Measurements from ENCODE around the gene LDLRAD3.
"Not testable (repeated sequence)": the region's sequence is repeated elsewhere in the genome, so short reads cannot be mapped to it uniquely, and the experiment has no call there.

The LDLRAD3 gene

DNA sequence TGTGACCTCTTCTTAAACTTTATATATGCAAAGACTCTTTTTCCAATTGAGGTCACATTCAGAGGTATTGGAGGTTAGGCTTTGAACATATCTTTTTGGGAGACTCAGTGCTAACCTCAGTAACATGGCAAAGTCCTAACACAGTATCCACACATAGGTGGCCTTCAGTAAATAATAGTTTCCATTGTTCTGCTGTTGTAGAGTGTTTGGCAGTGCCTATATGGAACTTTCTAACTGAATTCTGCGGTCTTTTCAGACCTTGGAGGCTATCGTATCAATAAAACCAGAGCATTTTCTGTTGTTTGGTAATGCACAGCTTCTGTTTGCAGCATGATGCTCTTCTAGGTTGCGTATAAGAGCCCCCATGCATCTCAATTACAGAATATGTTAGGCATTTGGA lies 47.0 kb downstream of the LDLRAD3 start:
- in situ Hi-C loops (cut with MboI; ENCODE audit: low sequenced_read_pairs): no loop called here

DNA sequence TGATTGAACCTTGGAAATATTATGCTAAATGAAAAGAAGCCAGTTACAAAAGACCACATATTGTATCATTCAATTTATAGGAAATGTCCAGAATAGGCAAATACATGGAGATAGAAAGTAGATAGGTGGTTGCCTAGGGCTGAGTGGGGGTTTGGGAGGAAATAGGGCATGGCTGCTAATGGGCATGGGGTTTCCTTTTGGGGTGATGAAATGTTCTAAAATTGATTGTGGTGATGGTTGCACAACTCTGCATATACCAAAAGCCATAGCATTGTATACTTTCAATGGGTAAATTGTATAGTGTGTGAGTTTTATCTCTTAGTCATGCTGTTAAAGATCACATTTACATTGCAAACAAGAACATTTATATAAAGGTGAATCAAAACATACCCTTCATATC lies 48.7 kb downstream of the LDLRAD3 start:
- in situ Hi-C loops (cut with MboI; ENCODE audit: low sequenced_read_pairs): no loop called here

DNA sequence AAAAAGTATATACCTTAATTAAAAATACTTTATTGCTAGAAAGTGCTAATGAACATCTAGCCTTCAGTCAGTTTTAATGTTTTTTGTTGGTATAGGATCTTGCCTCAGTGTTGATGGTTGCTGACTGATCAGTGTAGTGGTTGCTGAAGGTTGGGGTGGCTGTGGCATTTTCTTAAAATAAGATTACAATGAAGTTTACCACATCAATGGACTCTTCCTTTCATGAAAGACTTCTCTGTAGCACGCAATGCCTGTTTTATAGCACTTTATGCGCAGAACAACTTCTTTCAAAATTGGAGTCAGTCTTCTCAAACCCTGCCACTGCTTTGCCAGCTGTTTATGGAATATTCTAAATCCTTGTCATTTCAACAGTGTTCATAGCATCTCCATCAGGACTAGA lies 50.6 kb downstream of the LDLRAD3 start:
- in situ Hi-C loops (cut with MboI; ENCODE audit: low sequenced_read_pairs): no loop called here

DNA sequence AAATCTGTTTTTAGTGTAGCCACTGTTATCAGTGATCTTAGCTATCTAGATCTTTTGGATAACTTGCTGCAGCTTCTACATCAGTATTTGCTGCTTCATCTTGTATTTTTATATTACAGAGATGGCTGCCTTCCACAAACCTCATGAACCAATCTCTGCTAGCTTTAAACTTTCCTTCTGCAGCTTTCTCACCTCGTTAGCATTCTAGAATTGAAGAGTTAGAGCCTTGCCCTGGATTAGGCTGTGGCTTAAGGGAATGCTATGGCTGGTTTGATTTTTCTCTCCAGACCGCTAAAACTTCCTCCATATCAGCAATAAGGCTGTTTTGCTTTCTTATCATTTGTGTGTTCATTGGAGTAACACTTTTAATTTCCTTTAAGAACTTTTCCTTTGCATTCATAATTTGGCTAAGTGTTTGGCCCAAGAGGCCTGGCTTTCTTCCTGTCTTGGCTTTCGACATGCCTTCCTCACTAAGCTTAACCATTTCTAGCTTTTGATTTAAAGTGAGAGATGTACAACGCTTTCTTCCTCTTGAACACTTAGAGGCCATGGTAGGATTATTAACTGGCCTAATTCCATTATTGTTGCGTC lies 51.9 kb downstream of the LDLRAD3 start:
- in situ Hi-C loops (cut with MboI; ENCODE audit: low sequenced_read_pairs): no loop called here

DNA sequence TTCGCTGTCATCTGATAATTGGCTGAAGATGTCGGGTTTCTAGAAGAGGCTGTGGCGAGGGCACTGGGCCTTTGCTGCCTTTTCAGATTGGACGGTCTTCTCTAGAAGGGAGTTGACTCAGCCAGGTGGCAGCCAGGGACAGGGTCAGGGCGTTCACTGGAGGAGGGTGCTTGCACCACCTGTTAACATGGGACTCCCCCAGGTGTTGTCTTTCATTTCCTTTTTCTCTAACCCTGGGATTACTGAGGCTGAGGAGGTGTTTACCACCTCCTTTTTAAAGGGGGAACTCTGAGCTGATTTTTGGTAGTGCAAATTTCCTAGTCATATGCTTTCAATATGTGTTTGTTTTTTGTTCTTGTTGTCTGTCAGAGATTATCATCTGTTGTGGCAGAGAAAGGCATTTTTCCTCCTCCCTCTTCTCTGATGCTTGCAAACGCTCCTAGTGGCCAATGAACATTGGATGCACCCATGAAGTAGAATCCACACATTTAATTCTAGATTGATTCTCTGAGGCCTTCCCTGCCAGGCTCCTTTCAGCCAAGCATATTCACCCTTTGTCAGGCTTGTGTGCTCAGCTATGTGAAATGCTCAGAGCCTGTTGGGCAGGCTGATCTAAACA lies 54.1 kb downstream of the LDLRAD3 start:
- in situ Hi-C loops (cut with MboI; ENCODE audit: low sequenced_read_pairs): no loop called here

DNA sequence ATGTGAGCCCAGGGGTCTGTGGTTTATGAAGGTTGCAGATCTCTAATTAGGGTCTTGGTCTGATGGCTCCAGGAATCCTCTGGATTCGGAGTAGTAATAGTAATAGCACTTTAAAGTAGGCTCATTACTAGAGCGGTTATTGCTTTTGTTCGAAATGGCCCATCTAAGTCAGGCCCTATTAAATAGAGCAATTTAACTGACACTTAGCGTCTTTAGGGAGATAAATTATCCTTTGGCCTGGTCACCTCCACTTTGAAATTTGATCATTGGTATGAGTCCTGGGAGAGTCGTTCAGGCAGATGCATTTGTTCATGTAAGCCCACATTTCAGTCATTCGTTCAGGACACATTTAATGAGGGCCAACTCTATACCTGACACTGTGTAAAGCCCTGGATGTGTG lies 54.8 kb downstream of the LDLRAD3 start:
- in situ Hi-C loops (cut with MboI; ENCODE audit: low sequenced_read_pairs): no loop called here

DNA sequence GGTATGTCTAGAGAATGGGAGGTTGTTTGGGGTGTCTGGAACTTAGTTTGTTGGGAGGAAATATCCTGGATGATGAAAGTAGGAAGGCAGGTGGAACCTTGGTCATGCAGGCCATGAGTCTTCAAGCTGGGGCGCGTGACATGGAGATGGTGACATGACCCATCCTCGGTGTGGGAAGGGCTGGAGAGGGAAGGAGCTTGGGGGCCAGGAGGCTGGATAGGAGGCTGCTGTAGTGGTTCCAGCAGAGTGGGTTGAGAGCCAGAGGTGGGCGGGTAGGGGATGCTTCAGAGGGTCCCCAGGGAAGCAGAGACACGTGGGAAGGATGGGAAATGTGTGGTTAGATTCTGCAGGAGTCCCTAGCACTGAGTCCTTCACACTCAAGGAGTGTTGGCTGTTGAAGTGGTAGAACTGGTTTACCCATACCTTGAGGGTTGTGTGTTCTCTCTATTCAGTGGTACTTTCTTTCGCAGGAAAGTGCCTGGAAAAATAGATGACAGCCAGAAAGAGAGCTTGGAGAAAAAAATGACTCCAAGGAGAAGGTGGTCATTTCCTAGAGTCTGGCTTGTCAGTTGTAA lies 56.8 kb downstream of the LDLRAD3 start:
- in situ Hi-C loops (cut with MboI; ENCODE audit: low sequenced_read_pairs): no loop called here

DNA sequence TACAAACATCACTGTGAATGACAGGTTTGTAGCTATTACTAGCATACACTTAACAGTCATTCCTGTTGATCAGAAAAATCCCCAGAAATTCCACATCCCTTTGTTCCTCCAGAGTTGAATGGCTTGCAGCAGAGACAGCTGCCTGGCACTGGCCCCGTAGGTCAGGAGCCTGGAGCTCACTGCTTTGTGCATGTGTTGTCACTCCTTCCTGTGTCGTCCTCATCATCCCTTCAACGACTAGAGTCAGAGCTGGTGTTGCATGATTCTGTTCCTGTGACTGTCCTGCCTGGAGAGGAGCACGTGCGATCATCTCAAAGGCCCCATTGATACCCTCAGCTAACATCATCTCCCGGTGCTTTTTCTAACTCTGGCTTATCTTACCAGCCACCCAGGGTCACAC lies 58.3 kb downstream of the LDLRAD3 start:
- in situ Hi-C loops (cut with MboI; ENCODE audit: low sequenced_read_pairs): no loop called here

DNA sequence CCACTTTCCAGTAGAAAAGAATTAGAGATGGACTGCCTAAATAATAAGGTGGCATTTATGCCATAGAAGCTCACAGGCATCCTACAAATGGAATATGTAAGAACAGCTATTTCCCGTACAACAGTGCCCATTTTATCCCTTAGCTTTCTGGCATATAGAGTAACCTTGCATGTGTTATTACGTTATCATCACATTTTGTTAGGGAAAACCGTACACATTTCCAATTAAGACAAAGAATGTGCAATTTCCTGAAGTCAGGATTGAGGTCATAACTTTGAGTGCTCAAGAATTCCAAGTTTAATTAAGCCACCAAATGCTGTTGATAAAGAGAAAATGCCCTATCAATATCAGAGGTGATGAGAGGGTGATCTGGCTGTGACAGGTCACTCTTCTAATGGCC lies 58.9 kb downstream of the LDLRAD3 start:
- in situ Hi-C loops (cut with MboI; ENCODE audit: low sequenced_read_pairs): no loop called here

DNA sequence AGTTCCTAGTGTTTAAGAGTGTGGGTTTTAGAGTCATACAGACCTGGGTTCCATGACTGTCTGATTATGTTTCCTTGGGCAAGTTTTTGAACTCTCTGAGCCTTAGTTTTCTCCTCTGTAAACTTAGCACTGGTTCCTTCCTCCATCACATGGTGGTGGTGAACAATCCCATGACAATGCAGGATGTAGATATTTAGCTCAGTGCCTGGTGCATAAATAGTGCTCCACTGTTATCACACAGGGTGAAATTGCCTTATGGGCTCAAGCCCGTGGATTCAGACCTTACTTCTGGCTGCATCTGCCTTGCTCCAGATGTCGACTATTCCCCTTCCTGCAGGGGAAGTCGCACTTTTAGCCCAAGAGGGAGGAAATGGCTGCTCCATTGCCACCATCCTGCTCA lies 62.7 kb downstream of the LDLRAD3 start:
- in situ Hi-C loops (cut with MboI; ENCODE audit: low sequenced_read_pairs): no loop called here

DNA sequence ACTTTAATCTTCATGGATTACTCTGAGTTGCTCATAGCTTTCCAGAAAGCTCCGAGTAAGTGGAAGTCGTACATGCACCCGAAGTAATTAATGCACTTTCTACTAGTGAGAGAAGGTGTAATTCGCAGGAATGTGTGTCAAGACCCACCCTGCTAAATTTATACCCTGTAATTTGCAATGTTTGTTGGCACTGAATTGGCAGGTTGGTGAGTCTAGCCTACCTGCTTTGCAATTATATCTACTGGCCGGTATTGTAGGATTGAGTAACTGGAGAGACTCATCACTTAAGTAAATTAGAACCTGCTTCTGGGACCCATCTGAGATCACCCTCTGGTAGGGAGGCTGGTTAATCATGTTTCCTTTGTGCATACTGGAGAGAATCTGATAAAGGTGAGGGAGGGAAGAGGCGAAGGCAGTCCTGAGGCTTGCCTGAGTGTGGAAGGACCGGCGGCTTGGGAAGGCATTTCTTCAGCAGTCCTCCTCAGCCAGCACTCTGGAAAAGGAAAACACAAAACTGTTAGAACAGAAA lies 63.3 kb downstream of the LDLRAD3 start:
- in situ Hi-C loops (cut with MboI; ENCODE audit: low sequenced_read_pairs): no loop called here

DNA sequence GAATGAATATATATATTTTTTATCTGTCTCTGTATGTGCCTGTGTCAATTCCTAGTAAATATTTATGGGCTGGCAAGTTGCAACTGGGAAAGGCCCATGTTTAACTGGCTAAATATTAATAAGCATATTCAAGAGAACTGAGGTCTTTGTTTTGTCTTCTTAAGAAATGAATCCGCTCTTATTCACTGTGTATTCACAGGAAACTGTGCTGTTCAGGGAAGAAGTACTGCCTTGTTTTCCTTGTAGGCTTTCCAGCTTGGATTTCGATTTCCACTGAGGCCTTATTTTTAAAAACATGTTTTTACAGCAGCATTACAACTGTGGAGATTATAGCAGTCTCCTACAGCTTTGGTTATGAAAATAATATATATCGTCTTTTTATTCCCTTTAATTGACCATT lies 64.7 kb downstream of the LDLRAD3 start:
- in situ Hi-C loops (cut with MboI; ENCODE audit: low sequenced_read_pairs): no loop called here

DNA sequence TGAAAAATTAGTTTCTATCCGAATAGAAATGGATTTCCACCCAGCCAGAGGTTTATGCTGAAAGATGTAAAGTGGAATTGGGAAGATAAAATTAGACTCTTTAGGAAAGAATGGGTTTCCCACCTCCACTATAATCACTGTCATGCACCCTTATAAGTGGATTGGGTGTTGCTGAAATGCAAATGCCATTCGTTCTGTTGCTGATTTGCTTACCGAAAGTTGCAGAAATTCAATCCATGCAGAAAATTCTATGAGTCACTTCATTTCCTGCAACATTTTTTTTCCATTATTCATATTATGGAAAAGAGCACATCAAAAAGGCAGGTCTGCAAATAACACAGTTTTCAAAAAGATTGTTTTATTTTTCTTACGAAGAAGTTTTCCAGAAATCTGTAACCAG lies 65.6 kb downstream of the LDLRAD3 start:
- in situ Hi-C loops (cut with MboI; ENCODE audit: low sequenced_read_pairs): no loop called here

DNA sequence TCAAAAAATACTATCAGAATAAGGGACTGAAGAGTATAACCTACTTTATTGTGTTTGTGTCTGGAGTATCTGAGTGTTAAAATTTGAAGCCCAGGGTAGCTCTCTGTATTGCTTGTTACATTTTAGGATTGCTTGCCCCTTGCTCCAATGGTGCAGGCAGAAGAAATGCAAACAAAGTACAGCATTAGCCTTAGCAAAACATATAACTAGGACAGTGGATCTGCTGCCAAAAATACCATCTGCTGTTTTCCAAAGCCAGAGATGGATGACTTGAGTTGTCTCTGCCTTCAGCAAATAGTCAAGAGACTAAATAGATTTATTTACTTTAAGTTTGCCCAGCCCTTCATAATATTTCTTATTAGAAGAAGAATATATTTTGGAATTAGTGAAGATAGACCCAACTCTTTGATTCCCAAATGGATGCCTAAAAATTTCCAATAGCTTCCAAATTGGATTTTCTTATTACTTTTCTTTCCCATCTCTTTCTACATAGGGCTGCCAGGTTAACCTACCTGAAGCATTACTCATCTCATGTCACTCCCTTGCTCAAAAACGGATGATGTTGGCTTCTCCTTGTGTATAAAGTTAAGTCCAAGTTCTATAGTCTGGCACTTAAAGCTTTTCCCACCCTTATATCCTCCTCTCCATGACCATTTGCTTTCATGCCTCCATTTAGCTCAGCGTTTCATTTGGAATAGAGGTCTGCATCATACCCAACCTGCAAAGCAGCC lies 66.3 kb downstream of the LDLRAD3 start:
- in situ Hi-C loops (cut with MboI; ENCODE audit: low sequenced_read_pairs): no loop called here

DNA sequence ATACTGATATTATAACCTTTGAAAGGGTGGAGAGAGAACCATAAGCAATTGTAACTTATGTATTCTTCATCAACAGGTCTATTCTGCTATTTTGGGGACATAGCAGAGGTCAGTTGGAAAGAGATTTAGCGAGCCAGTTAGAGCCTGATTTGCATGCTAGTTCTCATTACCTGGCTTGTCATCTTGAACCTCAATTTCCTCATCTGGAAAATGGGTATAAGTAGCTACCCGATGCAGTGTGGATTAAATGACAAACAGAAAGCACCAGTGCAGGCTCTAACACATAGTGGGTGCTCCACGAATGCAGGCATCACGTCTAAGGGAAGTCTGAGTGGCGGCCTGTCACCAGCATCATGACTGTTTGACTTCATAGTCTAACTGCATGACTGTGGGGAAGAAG lies 67.7 kb downstream of the LDLRAD3 start:
- in situ Hi-C loops (cut with MboI; ENCODE audit: low sequenced_read_pairs): no loop called here

DNA sequence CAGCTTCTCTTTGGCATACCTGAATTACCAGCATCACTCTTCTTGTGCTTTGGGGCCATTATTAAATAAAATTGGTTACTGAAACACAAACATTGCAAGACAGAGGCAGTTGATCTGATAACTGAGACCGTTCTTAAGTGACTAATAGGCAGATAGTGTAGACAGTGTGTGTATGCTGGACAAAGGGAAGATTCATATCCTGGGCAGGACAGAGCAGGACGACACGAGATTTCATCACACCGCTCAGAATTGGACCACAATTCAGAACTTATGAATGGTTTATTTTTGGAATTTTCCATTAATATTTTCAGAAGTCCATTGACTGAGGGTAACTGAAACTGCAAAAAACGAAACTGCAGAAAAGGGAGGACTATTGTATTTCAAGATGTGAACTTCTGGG lies 68.6 kb downstream of the LDLRAD3 start:
- in situ Hi-C loops (cut with MboI; ENCODE audit: low sequenced_read_pairs): no loop called here

DNA sequence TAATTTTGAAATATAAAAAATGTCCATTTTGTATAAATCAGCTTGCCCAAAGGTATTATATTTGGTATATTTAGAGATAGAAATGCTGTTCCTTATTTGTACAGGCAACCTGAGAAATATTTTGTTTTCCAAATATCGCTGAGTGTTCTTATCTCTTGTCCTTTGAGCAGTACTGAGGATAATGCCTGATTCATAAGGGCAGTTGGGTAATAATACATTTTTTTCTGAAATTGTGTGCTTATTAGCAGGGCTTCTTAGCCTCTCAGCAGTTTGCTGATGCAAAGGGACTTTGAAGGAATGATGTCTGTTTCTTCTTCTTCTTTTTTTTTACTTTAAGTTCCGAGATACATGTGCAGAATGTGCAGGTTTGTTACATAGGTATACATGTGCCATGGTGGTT lies 69.1 kb downstream of the LDLRAD3 start:
- in situ Hi-C loops (cut with MboI; ENCODE audit: low sequenced_read_pairs): no loop called here

DNA sequence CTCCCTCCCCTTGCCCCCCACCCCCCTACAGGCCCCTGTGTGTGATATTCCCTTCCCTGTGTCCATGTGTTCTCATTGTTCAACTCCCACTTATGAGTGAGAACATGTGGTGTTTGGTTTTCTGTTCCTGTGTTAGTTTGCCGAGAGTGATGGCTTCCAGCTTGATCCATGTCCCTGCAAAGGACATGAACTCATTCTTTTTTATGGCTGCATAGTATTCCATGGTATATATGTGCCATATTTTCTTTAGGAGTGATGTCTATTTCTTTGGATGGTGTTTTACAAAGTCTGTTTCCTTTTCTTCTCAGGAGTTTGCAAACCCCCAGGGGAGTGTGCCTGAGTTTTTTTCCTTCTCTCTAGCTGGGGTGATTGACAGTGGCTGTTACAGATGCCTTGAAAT lies 69.6 kb downstream of the LDLRAD3 start:
- in situ Hi-C loops (cut with MboI; ENCODE audit: low sequenced_read_pairs): not testable (repeated sequence)

DNA sequence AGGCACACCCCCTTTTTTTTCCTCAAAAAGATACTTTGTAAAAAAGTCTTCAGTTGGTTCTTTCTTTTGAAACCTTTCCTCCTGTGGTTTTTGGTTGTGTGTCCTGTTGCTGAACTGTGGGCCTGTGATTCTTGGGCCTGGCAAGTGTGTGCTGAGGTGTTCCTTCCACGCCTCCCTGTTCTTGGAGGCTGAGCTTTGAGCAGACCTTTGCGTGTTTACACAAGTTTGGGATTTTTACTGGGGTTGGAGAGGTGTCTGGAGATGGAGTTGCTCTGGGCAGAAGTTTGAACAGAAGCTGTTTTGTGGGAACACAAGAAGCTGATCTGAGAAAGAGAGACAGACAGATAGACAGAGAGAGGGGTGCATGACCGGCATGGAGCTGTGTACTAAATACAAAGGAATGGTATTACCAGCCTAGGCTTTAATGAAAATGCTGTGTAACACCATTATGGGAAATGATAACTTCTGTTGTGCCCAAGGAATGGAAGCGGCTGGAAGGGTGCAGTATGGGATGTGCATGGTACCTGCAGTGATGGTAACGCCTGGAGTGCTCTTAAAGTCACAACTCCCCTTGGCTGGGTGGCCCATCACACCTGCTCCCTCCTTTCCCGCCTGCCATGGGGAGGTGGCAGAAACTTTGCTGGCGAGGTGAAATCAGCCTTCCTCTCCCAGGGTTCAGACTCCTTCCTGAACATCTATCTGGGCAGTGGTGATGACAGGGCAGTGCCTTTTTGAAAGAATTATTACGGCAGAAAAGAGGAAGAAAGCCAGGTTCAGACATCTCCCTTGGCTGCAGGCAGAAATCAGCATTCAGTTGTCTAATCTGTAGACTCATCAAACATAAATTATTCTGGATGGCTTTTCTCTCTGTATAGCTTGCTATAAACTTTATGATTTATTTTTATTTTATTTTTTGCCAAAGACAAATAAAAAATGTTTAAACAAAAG lies 70.4 kb downstream of the LDLRAD3 start:
- in situ Hi-C loops (cut with MboI; ENCODE audit: low sequenced_read_pairs): no loop called here

DNA sequence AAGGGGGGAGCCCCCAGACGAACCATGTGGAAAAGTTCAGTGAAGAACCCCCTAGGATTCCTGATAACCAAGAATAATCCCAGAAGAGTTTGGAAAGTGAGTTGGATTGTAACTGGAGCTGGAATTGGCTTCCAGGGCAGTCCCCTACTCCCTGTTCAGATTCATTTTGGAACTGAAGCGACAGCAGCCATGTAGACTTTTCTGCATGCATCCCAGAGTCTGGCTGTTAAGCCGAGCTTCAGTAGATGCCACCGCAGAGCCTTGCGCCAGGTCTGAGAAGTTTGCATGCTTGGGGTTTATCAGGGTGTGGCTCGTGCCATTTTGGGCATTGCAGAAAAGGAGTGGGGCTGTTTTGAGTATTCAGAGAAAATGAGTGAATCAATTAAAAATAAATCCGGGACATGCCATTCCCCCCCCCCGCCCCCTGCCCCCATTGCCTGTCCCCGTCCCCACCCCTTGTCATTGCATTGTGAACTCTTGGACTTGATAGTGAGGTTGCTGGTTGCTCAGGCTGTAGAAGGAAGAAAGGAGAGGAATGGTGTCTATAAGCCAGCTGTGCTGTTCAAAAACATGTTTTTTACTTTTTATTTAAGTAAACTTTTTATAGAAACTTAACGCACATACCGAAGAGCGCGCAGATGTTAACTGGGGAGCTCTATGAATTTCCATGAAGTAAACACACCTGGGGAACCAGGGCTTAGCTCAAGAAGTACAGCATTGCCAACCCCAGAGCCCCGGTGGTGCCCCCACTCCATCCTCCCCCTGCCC lies 71.2 kb downstream of the LDLRAD3 start:
- in situ Hi-C loops (cut with MboI; ENCODE audit: low sequenced_read_pairs): no loop called here

All from HL-60/S4 treated with phorbol 12-myristate 13-acetate at 8.2 ng/mL for 4 days and 3 days (cell line).